GM23338 (cell line): ENCODE results near the gene SERGEF. TPM values are rescaled to one million over a fixed set of nuclear protein-coding genes. Genes with fewer than 3 reads are reported as not detected.
A peak's percentile ranks its signal among the peaks of the same experiment; 100 is the strongest.

Source experiments
- ATAC-seq: fragments of 200-7000 bp; cut with Tn5 transposase; 3 replicates; pipeline ENCODE4 v1.9.1; 2020
- DNase-seq: peaks from one replicate; pipeline ENCODE4 v3.0.0-alpha.2; 2015; ENCODE audit warnings: low spot score
- H2AFZ ChIP-seq: fragments of 200-600 bp; sonication (generic); 2 replicates; pipeline ENCODE4 v1.8.0; 2016; ENCODE audit warnings: antibody characterized with exemption, mild to moderate bottlenecking, moderate library complexity
- H3F3A ChIP-seq: fragments of 200-600 bp; sonication (generic); replicated peaks from 2 replicates; pipeline ENCODE4 v1.8.0; 2017; ENCODE audit warnings: antibody characterized with exemption, mixed run types, low read depth
- H3K27ac ChIP-seq: fragments of 200-600 bp; sonication (generic); 2 replicates; pipeline ENCODE4 v1.6.1; 2016; ENCODE audit warnings: low read depth
- H3K27me3 ChIP-seq: fragments of 200-600 bp; sonication (generic); 2 replicates; pipeline ENCODE4 v1.8.0; 2016; ENCODE audit warnings: mild to moderate bottlenecking, mixed run types, moderate library complexity; ENCODE audit not compliant: insufficient read depth
- H3K36me3 ChIP-seq: fragments of 200-600 bp; sonication (generic); 2 replicates; pipeline ENCODE4 v1.8.0; 2016; ENCODE audit warnings: mild to moderate bottlenecking; ENCODE audit not compliant: insufficient read depth
- H3K4me1 ChIP-seq: fragments of 200-600 bp; sonication (generic); 2 replicates; pipeline ENCODE4 v1.8.0; 2016; ENCODE audit warnings: mild to moderate bottlenecking, moderate library complexity; ENCODE audit not compliant: insufficient read depth
- H3K4me2 ChIP-seq: fragments of 200-600 bp; sonication (generic); 2 replicates; pipeline ENCODE4 v1.7.1; 2017; ENCODE audit warnings: mixed run types
- H3K4me3 ChIP-seq: fragments of 200-600 bp; sonication (generic); 2 replicates; pipeline ENCODE4 v1.6.1; 2016; ENCODE audit warnings: mixed run types
- H3K79me2 ChIP-seq: fragments of 200-600 bp; sonication (generic); replicated peaks from 2 replicates; pipeline ENCODE4 v1.8.0; 2017; ENCODE audit warnings: mild to moderate bottlenecking; ENCODE audit not compliant: insufficient read depth
- H3K9me2 ChIP-seq: fragments of 200-600 bp; sonication (generic); 2 replicates; pipeline ENCODE4 v1.8.0; 2017; ENCODE audit not compliant: insufficient read depth
- H4K20me1 ChIP-seq: fragments of 200-600 bp; sonication (generic); replicated peaks from 2 replicates; pipeline ENCODE4 v1.8.0; 2017; ENCODE audit warnings: mild to moderate bottlenecking; ENCODE audit not compliant: insufficient read depth
- H3K27ac Mint-ChIP-seq: 2 replicates; pipeline ENCODE4 v1.8.0; 2020; ENCODE audit warnings: inconsistent platforms, mild to moderate bottlenecking, moderate library complexity, mixed read lengths
- H3K27me3 Mint-ChIP-seq: 3 replicates; pipeline ENCODE4 v1.8.0; 2022; ENCODE audit warnings: low read depth, mild to moderate bottlenecking, moderate library complexity, mixed read lengths, inconsistent platforms; ENCODE audit not compliant: insufficient read depth, poor library complexity
- H3K36me3 Mint-ChIP-seq: 3 replicates; pipeline ENCODE4 v1.8.0; 2021; ENCODE audit warnings: low read depth, mild to moderate bottlenecking, inconsistent platforms, moderate library complexity, mixed read lengths
- H3K4me1 Mint-ChIP-seq: 3 replicates; pipeline ENCODE4 v1.8.0; 2020; ENCODE audit warnings: mild to moderate bottlenecking, inconsistent platforms, mixed read lengths
- H3K4me3 Mint-ChIP-seq: 3 replicates; pipeline ENCODE4 v1.8.0; 2021; ENCODE audit warnings: moderate library complexity, mild to moderate bottlenecking, inconsistent platforms, mixed read lengths
- H3K9me3 Mint-ChIP-seq: 3 replicates; pipeline ENCODE4 v1.8.0; 2020; ENCODE audit warnings: moderate library complexity, mild to moderate bottlenecking, inconsistent platforms, mixed read lengths
- CTCF ChIP-seq, 2 experiments: fragments of 200-600 bp in 1 of 2; sonication (generic) in 1 of 2; conservative IDR thresholded peaks; 2 replicates each; pipeline versions ENCODE4 v1.5.1 to v1.6.1; 2016 to 2017; ENCODE audit warnings: antibody characterized with exemption in 2 of 2, low read depth in 2 of 2, mild to moderate bottlenecking in 2 of 2, moderate library complexity in 1 of 2
- REST ChIP-seq: IDR thresholded peaks from one replicate; pipeline ENCODE4 v1.6.1; 2018; ENCODE audit warnings: antibody characterized with exemption; ENCODE audit not compliant: unreplicated experiment
- STAT1 ChIP-seq: IDR thresholded peaks from one replicate; pipeline ENCODE4 v1.6.1; 2016; ENCODE audit warnings: antibody characterized with exemption; ENCODE audit not compliant: unreplicated experiment
- polyA plus RNA-seq: library from polyadenylated mRNA; unstranded; fragments of >200 nt; fragmentation: Nextera tagmentation; extraction: Ambion mirVana; gene quantifications from 2 replicates; pipeline ENCODE4 v1.2.1, GENCODE V29; 2016
- total RNA-seq: library from RNA; depleted of rRNA; stranded (reverse); fragments of >200 nt; shearing (Covaris generic); gene quantifications from 2 replicates; pipeline ENCODE4 v1.2.3, GENCODE V29; 2014
- TF ChIP-seq, protein P1 (sequence below): IDR thresholded peaks from 2 replicates; pipeline ENCODE4 v1.6.1; 2016; ENCODE audit warnings: antibody characterized with exemption
- TF ChIP-seq, protein P2 (sequence below): fragments of 250-450 bp; sonication (Bioruptor Pico); IDR thresholded peaks from 2 replicates; pipeline ENCODE4 v1.5.0; 2020; ENCODE audit warnings: mild to moderate bottlenecking, moderate library complexity

SERGEF gene
- total and polyA plus RNA-seq, 2 experiments from 2014 or later = 24.2 to 27.9 TPM

DNA sequence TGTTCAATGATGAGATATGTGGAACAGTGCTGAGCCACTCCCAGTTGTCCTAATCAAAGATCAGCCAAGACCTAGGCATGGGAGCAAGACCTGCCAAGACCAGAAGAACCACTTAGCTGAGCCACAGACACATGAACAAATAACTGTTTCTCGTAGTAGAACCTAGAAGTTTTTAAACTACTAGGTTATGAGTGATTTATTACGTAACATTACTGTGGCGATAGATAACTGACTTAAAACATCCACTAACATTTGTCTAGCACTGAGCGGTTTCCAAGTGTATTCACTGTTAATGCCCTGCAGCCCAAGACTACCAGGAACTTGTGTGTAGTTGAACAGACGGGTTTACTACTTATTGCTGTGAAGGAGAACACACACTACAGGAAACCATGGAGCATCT, 120.4 kb downstream of the SERGEF start (continued):
- TF ChIP-seq, protein P1, sequence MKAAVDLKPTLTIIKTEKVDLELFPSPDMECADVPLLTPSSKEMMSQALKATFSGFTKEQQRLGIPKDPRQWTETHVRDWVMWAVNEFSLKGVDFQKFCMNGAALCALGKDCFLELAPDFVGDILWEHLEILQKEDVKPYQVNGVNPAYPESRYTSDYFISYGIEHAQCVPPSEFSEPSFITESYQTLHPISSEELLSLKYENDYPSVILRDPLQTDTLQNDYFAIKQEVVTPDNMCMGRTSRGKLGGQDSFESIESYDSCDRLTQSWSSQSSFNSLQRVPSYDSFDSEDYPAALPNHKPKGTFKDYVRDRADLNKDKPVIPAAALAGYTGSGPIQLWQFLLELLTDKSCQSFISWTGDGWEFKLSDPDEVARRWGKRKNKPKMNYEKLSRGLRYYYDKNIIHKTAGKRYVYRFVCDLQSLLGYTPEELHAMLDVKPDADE = no peak
- TF ChIP-seq STAT1 (no peak), CTCF (conservative IDR thresholded peaks at IDR 0.05; ENCODE audit: low read depth in 2 of 2) (no peak)
- TF ChIP-seq, protein P2, sequence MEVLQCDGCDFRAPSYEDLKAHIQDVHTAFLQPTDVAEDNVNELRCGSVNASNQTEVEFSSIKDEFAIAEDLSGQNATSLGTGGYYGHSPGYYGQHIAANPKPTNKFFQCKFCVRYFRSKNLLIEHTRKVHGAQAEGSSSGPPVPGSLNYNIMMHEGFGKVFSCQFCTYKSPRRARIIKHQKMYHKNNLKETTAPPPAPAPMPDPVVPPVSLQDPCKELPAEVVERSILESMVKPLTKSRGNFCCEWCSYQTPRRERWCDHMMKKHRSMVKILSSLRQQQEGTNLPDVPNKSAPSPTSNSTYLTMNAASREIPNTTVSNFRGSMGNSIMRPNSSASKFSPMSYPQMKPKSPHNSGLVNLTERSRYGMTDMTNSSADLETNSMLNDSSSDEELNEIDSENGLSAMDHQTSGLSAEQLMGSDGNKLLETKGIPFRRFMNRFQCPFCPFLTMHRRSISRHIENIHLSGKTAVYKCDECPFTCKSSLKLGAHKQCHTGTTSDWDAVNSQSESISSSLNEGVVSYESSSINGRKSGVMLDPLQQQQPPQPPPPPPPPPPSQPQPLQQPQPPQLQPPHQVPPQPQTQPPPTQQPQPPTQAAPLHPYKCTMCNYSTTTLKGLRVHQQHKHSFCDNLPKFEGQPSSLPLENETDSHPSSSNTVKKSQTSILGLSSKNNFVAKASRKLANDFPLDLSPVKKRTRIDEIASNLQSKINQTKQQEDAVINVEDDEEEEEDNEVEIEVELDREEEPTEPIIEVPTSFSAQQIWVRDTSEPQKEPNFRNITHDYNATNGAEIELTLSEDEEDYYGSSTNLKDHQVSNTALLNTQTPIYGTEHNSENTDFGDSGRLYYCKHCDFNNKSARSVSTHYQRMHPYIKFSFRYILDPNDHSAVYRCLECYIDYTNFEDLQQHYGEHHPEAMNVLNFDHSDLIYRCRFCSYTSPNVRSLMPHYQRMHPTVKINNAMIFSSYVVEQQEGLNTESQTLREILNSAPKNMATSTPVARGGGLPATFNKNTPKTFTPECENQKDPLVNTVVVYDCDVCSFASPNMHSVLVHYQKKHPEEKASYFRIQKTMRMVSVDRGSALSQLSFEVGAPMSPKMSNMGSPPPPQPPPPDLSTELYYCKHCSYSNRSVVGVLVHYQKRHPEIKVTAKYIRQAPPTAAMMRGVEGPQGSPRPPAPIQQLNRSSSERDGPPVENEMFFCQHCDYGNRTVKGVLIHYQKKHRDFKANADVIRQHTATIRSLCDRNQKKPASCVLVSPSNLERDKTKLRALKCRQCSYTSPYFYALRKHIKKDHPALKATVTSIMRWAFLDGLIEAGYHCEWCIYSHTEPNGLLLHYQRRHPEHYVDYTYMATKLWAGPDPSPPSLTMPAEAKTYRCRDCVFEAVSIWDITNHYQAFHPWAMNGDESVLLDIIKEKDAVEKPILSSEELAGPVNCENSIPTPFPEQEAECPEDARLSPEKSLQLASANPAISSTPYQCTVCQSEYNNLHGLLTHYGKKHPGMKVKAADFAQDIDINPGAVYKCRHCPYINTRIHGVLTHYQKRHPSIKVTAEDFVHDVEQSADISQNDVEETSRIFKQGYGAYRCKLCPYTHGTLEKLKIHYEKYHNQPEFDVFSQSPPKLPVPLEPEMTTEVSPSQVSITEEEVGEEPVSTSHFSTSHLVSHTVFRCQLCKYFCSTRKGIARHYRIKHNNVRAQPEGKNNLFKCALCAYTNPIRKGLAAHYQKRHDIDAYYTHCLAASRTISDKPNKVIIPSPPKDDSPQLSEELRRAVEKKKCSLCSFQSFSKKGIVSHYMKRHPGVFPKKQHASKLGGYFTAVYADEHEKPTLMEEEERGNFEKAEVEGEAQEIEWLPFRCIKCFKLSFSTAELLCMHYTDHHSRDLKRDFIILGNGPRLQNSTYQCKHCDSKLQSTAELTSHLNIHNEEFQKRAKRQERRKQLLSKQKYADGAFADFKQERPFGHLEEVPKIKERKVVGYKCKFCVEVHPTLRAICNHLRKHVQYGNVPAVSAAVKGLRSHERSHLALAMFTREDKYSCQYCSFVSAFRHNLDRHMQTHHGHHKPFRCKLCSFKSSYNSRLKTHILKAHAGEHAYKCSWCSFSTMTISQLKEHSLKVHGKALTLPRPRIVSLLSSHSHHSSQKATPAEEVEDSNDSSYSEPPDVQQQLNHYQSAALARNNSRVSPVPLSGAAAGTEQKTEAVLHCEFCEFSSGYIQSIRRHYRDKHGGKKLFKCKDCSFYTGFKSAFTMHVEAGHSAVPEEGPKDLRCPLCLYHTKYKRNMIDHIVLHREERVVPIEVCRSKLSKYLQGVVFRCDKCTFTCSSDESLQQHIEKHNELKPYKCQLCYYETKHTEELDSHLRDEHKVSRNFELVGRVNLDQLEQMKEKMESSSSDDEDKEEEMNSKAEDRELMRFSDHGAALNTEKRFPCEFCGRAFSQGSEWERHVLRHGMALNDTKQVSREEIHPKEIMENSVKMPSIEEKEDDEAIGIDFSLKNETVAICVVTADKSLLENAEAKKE (CRISPR knock-in tag) = no peak

- Mint-ChIP-seq H3K27ac (no peak overlapping the region), H3K9me3 (no peaks in the 10 kb centered on the region)
These were observed 122.5 kb downstream of the SERGEF start for GRCh38 chr11:17890325-17890724.

More at GRCh38 chr11:17890325-17890724, 122.5 kb downstream of the SERGEF start:
- no peaks in the 10 kb centered on the region for H3K27me3 Mint-ChIP-seq
- H3F3A ChIP-seq = no peaks in the 10 kb centered on the region
- H3K4me1 ChIP-seq = peaks cover 4% of the 10 kb centered on the region; the same call in 1 of the 2 replicates
- no peak overlapping the region for H2AFZ ChIP-seq
- peak in 1 of 2 experiments; percentile 14; a peak in 2 of 4 replicates for TF ChIP-seq CTCF (conservative IDR thresholded peaks at IDR 0.05; ENCODE audit: low read depth in 2 of 2)
- TF ChIP-seq REST = no peak
- H3K79me2 ChIP-seq = no peaks in the 10 kb centered on the region
- H3K27ac ChIP-seq = no peak overlapping the region
- H3K36me3 Mint-ChIP-seq = no peaks in the 10 kb centered on the region
- no peaks in the 10 kb centered on the region for H3K9me2 ChIP-seq
- H3K36me3 ChIP-seq = no peaks in the 10 kb centered on the region
- no peak overlapping the region for H3K4me2 ChIP-seq
- H4K20me1 ChIP-seq = no peaks in the 10 kb centered on the region; the same call in 1 of the 2 replicates
- peaks cover 20% of the 10 kb centered on the region; the same call in 2 of the 3 replicates for H3K4me1 Mint-ChIP-seq
- H3K27me3 ChIP-seq = no peaks in the 10 kb centered on the region
- no peak overlapping the region for H3K4me3 Mint-ChIP-seq
- no peak overlapping the region for H3K4me3 ChIP-seq
- peak; percentile 46 for DNase-seq
- ATAC-seq = peak; percentile 41
